Measurements from ENCODE around the gene CPAMD8. TPM values are rescaled to one million over a fixed set of nuclear protein-coding genes. Genes with fewer than 3 reads are reported as not detected.
A peak's percentile ranks its signal among the peaks of the same experiment; 100 is the strongest.
"Not testable (repeated sequence)": the region's sequence is repeated elsewhere in the genome, so short reads cannot be mapped to it uniquely, and the experiment has no call there.

CPAMD8 gene
- total RNA-seq, 1 experiment from 2014 or later = 1.3 TPM

GRCh38 chr19:17025991-17026658, 485 bp downstream of the CPAMD8 start:
- Mint-ChIP-seq H3K4me3 (ENCODE audit: unreplicated experiment) (no peak overlapping the region), H3K27me3 (ENCODE audit: insufficient read depth, unreplicated experiment) (peaks cover 25% of the 10 kb centered on the region), H3K4me1 (ENCODE audit: insufficient read depth, unreplicated experiment) (peaks cover 26% of the 10 kb centered on the region), H3K27ac (ENCODE audit: low read depth, unreplicated experiment) (no peak overlapping the region), H3K9me3 (ENCODE audit: unreplicated experiment) (no peaks in the 10 kb centered on the region), H3K36me3 (ENCODE audit: insufficient read depth, unreplicated experiment) (peaks cover 10% of the 10 kb centered on the region)
- no TSS peak for BruUV-seq (replicated peaks)
- intact Hi-C loops (cut with micrococcal nuclease) = no loop called here
- ChIA-PET CTCF (interaction anchor here (0.6 kb wide), 1 partner anchor 266 kb away, joined by 3 read pairs; no protein-coding TSS in a partner anchor), POLR2A (no interaction called here)
- DNase-seq (ENCODE audit: unreplicated experiment) = no peak
- no peak for TF ChIP-seq CTCF (IDR thresholded peaks at IDR 0.05; ENCODE audit: unreplicated experiment)

GRCh38 chr19:17025361-17025760, 1.2 kb downstream of the CPAMD8 start:
- intact Hi-C loops (cut with micrococcal nuclease) = no loop called here
- Mint-ChIP-seq H3K9me3 (ENCODE audit: unreplicated experiment) (no peaks in the 10 kb centered on the region), H3K27me3 (ENCODE audit: insufficient read depth, unreplicated experiment) (peaks cover 25% of the 10 kb centered on the region), H3K27ac (ENCODE audit: low read depth, unreplicated experiment) (no peak overlapping the region), H3K36me3 (ENCODE audit: insufficient read depth, unreplicated experiment) (peaks cover 10% of the 10 kb centered on the region), H3K4me1 (ENCODE audit: insufficient read depth, unreplicated experiment) (peaks cover 26% of the 10 kb centered on the region), H3K4me3 (ENCODE audit: unreplicated experiment) (no peak overlapping the region)
- no peak for DNase-seq (ENCODE audit: unreplicated experiment)
- no TSS peak for BruUV-seq (replicated peaks)
- POLR2A ChIA-PET = interaction anchor here (0.9 kb wide), 1 partner anchor 16 kb away, joined by 3 read pairs; no protein-coding TSS in a partner anchor
- CTCF ChIA-PET = interaction anchor here (0.6 to 0.7 kb wide), 2 partner anchors 8 to 207 kb away, joined by 3 to 4 read pairs; no protein-coding TSS in a partner anchor
- no peak for TF ChIP-seq CTCF (IDR thresholded peaks at IDR 0.05; ENCODE audit: unreplicated experiment)

- Mint-ChIP-seq H3K27me3 (ENCODE audit: insufficient read depth, unreplicated experiment) (peaks cover 25% of the 10 kb centered on the region), H3K4me1 (ENCODE audit: insufficient read depth, unreplicated experiment) (peaks cover 26% of the 10 kb centered on the region), H3K36me3 (ENCODE audit: insufficient read depth, unreplicated experiment) (peaks cover 10% of the 10 kb centered on the region)
- H3K4me3 Mint-ChIP-seq (ENCODE audit: unreplicated experiment); intact Hi-C loops (cut with micrococcal nuclease); H3K27ac Mint-ChIP-seq (ENCODE audit: low read depth, unreplicated experiment); BruUV-seq (replicated peaks); H3K9me3 Mint-ChIP-seq (ENCODE audit: unreplicated experiment): not testable (repeated sequence)
- POLR2A ChIA-PET = interaction anchor here (0.9 kb wide), 1 partner anchor 17 kb away, joined by 3 read pairs; no protein-coding TSS in a partner anchor
- CTCF ChIA-PET = interaction anchor here (0.6 to 0.7 kb wide), 2 partner anchors 8 to 208 kb away, joined by 3 to 4 read pairs; no protein-coding TSS in a partner anchor
- DNase-seq (ENCODE audit: unreplicated experiment) = peak; percentile 40
These were observed 1.7 kb downstream of the CPAMD8 start for GRCh38 chr19:17024941-17025340.

GRCh38 chr19:17023805-17024204, 2.8 kb downstream of the CPAMD8 start:
- Mint-ChIP-seq H3K4me3 (ENCODE audit: unreplicated experiment) (no peak overlapping the region), H3K27me3 (ENCODE audit: insufficient read depth, unreplicated experiment) (peaks cover 18% of the 10 kb centered on the region), H3K36me3 (ENCODE audit: insufficient read depth, unreplicated experiment) (peaks cover 7% of the 10 kb centered on the region), H3K9me3 (ENCODE audit: unreplicated experiment) (no peaks in the 10 kb centered on the region), H3K4me1 (ENCODE audit: insufficient read depth, unreplicated experiment) (peaks cover 26% of the 10 kb centered on the region), H3K27ac (ENCODE audit: low read depth, unreplicated experiment) (no peak overlapping the region)
- ChIA-PET CTCF (no interaction called here), POLR2A (interaction anchor here (0.8 kb wide), 1 partner anchor 67 kb away, joined by 3 read pairs; no protein-coding TSS in a partner anchor)
- no TSS peak for BruUV-seq (replicated peaks)
- no peak for TF ChIP-seq CTCF (IDR thresholded peaks at IDR 0.05; ENCODE audit: unreplicated experiment)
- intact Hi-C loops (cut with micrococcal nuclease) = no loop called here
- DNase-seq (ENCODE audit: unreplicated experiment) = no peak
